ENCODE measurements around the gene CCT5.
"Not testable (repeated sequence)": the region's sequence is repeated elsewhere in the genome, so short reads cannot be mapped to it uniquely, and the experiment has no call there.

The CCT5 gene

GRCh38 chr5:10304932-10305331, 54.9 kb downstream of the CCT5 start:
- no peak for DNase-seq

GRCh38 chr5:10306114-10306513, 56.0 kb downstream of the CCT5 start:
- DNase-seq = no peak

- DNase-seq = no peak
Measured at GRCh38 chr5:10306806-10307205, 56.7 kb downstream of the CCT5 start.

GRCh38 chr5:10307206-10308148, 57.4 kb downstream of the CCT5 start, which contains the start of gene CMBL:
CMBL (minus strand) TSS chr5:10307902; CDS start chr5:10290762, 17,140 bp downstream.
- DNase-seq = peak; percentile 79

- DNase-seq = no peak
Measured at GRCh38 chr5:10308844-10309243, 58.8 kb downstream of the CCT5 start.

GRCh38 chr5:10310066-10310779, 60.1 kb downstream of the CCT5 start:
- DNase-seq = peak; percentile 22

- not testable (repeated sequence) for DNase-seq
Measured at GRCh38 chr5:10310835-10311570, 60.9 kb downstream of the CCT5 start.

GRCh38 chr5:10311595-10312425, 61.7 kb downstream of the CCT5 start:
- DNase-seq = no peak

- DNase-seq = no peak
Measured at GRCh38 chr5:10315201-10315600, 65.1 kb downstream of the CCT5 start.

Data from NCI-H2171 treated with DMSO at 0.1 percent for 48 hours (cell line).